Bronchial epithelial cell (primary cell): ENCODE measurements around the gene IGFBP5. TPM values are rescaled to one million over a fixed set of nuclear protein-coding genes. Genes with fewer than 3 reads are reported as not detected.

Source experiments
- DNase-seq: peaks from one replicate; pipeline ENCODE4 v3.0.0-alpha.2; 2010; ENCODE audit warnings: low read depth
- FAIRE-seq: peaks from 2 replicates; lab custom pipeline; 2011; peaks lifted over from hg19 to GRCh38; lab: Jason Lieb, UNC
- H3K27me3 ChIP-seq: 2 replicates; pipeline ENCODE4 v1.5.1; 2011; ENCODE audit warnings: low read length; ENCODE audit not compliant: control insufficient read depth, insufficient read depth
- H3K36me3 ChIP-seq: 2 replicates; pipeline ENCODE4 v1.5.1; 2011; ENCODE audit warnings: low read length; ENCODE audit not compliant: control insufficient read depth, insufficient read depth
- H3K4me3 ChIP-seq: 2 replicates; pipeline ENCODE4 v1.5.1; 2011; ENCODE audit warnings: mild to moderate bottlenecking, low read depth, low read length, control low read depth
- total RNA-seq: library from RNA; depleted of rRNA; stranded (reverse); fragments of >200 nt; gene quantifications from 2 replicates; pipeline ENCODE4 v1.2.1, GENCODE V29; 2014
- TF ChIP-seq, protein P1 (sequence below): IDR thresholded peaks from 2 replicates; pipeline ENCODE4 v1.5.1; 2011; ENCODE audit warnings: mild to moderate bottlenecking, moderate library complexity, low read length, control low read depth, inconsistent platforms; ENCODE audit not compliant: insufficient read depth, severe bottlenecking

The IGFBP5 gene
- total RNA-seq, 1 donor from 2014 or later, result 9.2 TPM

DNA sequence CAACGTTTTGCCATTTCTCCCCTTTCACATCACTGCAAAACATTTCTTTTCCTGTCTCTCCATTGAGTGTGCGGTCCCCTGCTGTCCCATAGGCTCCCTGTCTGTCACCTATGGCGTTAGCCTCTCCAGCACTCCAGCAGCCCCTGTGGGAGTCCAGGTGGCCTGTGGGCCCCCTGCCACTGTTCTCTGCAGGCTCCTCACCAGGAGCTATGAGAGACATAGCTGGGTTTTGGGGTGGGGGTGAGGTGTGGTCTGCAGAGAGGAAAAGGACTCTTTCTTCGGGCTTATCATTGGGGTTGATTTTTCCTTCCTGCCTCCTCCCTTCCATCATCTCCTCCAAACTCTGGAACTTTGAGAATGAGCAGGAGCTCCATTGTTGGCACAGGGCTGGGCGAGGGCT is 36.1 kb upstream of the IGFBP5 start:
- no peaks in the 10 kb centered on the region for H3K36me3 ChIP-seq
- no peak overlapping the region for H3K4me3 ChIP-seq
- DNase-seq (no peak), FAIRE-seq (no peak)
- no peaks in the 10 kb centered on the region for H3K27me3 ChIP-seq
- TF ChIP-seq, protein P1, sequence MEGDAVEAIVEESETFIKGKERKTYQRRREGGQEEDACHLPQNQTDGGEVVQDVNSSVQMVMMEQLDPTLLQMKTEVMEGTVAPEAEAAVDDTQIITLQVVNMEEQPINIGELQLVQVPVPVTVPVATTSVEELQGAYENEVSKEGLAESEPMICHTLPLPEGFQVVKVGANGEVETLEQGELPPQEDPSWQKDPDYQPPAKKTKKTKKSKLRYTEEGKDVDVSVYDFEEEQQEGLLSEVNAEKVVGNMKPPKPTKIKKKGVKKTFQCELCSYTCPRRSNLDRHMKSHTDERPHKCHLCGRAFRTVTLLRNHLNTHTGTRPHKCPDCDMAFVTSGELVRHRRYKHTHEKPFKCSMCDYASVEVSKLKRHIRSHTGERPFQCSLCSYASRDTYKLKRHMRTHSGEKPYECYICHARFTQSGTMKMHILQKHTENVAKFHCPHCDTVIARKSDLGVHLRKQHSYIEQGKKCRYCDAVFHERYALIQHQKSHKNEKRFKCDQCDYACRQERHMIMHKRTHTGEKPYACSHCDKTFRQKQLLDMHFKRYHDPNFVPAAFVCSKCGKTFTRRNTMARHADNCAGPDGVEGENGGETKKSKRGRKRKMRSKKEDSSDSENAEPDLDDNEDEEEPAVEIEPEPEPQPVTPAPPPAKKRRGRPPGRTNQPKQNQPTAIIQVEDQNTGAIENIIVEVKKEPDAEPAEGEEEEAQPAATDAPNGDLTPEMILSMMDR, result no peak

DNA sequence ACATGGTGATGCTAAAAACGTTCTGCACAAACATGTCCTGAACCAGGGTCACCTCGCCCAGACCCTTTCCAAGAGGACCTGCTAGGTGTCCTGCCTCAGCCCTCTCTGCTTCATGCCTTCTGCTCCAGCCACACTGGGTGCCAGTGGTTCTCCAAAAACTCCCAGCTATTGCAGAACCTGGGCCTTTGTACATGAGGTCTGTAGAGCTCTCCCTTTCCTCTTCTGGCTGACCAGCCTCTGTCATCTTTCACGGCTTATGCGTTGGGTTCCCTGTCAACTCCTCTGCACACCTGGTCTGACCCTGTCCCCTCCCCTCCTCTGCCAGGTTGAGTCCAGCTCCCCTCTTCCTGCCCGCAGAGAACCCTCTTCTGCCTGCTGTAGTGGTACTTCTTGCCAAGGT is 35.5 kb upstream of the IGFBP5 start:
- H3K27me3 ChIP-seq, result no peaks in the 10 kb centered on the region
- TF ChIP-seq, protein P1, result no peak
- H3K36me3 ChIP-seq, result no peaks in the 10 kb centered on the region
- FAIRE-seq (no peak), DNase-seq (no peak)
- no peak overlapping the region for H3K4me3 ChIP-seq

DNA sequence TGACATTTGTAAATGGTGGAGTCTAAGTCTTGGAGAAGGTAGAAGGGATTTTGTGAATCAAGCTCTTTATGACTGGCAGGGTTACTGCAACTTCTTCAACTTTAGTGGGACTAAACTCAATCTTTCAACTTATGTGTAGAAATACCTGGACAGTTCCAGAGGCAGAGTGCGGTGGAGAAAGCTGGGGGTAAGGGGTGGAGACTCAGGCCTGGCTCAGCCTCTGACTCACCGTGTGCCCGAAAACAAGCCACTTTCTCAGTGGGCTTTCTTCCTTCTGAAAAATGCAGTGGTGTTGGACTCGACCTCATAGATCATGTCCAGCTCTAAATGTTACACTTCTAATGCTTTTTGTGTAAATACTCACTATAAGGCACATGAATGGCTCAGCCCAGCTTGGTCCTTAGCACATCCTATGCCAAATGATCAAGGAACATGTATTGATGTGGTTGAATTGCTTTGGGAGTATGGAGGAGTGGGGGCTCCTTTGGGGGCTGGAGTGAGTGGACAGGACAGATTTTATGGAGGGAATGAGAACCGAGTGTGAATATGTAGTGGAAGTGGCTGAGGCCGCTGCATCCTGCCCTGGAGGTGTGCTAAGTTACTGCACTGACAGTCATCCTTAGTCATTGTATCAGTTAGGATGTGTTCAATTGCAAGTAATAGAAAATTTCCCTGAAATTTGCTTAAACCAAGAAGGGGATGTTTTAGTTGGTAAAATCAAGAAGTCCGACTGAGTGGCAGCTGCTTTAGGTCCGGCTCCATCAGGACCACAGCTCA is 32.2 kb upstream of the IGFBP5 start:
- FAIRE-seq (no peak), DNase-seq (peak; percentile 38)
- TF ChIP-seq, protein P1, result no peak
- H3K36me3 ChIP-seq, result no peaks in the 10 kb centered on the region
- H3K27me3 ChIP-seq, result no peaks in the 10 kb centered on the region
- no peak overlapping the region for H3K4me3 ChIP-seq

DNA sequence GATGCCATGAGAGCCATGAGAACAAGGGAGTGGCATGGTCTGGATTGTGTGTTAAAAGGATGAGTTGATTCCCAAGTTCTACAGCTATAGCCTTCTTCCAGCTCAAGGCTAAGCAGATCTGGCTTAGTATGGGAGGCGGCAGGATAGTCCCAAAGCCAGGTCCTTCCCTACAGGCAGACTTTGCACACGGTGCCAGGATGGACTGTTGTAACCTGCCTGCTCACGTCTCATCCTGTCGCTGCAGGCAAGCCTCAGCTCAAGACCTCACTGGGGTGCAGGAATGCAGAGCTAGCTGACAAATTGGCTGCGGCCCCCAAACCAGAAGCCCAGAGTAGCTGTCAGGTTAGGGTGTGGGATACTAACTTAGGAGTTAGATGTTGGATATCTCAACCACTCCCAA is 28.8 kb upstream of the IGFBP5 start:
- TF ChIP-seq, protein P1, result no peak
- DNase-seq (peak; percentile 91), FAIRE-seq (peak; percentile 60)
- Histone ChIP-seq H3K27me3 (no peaks in the 10 kb centered on the region), H3K36me3 (no peaks in the 10 kb centered on the region), H3K4me3 (no peak overlapping the region)

DNA sequence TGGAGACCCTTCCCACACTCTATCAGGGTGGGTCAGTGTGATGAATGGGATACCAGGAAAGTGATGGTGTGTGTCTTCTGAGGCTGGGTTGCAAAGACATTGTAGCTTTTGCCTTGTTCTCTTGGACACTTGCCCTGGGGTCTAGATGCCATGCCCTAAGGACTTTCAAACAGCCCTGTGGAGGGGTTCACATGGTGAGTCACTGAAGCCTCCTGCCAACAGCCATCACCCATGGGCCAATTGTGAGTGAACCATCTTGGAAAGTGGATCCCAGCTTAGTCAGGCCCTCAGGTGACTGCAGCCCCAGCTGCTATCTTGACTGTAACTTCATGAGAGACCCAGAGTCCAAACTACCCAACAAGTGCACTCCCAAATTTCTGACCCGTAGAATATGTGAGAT is 25.8 kb upstream of the IGFBP5 start:
- TF ChIP-seq, protein P1, result no peak
- H3K4me3 ChIP-seq, result no peak overlapping the region
- H3K27me3 ChIP-seq, result no peaks in the 10 kb centered on the region
- no peaks in the 10 kb centered on the region for H3K36me3 ChIP-seq
- FAIRE-seq (no peak), DNase-seq (no peak)

DNA sequence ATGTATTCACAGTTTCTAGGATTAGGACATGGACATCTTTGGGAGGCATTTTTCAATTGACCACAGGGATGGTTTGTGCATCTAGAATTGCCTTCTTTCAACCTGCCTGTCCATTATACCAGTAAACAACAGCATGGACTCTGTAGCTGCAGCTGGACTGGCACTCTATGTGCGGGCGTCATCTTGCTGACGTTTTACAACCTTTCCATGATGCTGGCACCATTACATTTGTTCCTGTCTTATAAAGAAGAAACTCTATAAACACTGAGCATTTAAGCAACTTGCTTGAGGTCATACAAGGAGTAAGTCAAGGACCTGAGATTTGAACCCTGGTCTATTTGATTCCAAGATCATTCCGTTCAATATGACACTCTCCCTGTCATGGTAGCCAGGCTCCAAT is 25.4 kb upstream of the IGFBP5 start:
- no peak overlapping the region for H3K4me3 ChIP-seq
- DNase-seq, result no peak
- TF ChIP-seq, protein P1, result no peak
- H3K36me3 ChIP-seq, result no peaks in the 10 kb centered on the region
- no peak for FAIRE-seq
- H3K27me3 ChIP-seq, result no peaks in the 10 kb centered on the region
